IgD-negative memory B cell (primary cell): ENCODE data around the gene AFF1. TPM values are rescaled to one million over a fixed set of nuclear protein-coding genes. Genes with fewer than 3 reads are reported as not detected.

ENCODE experiments used
- H3K27ac Mint-ChIP-seq, 3 donors: one replicate each; pipeline ENCODE4 v1.8.0; 2020 to 2022; ENCODE audit warnings: mild to moderate bottlenecking in 3 of 3, mixed read lengths in 3 of 3, moderate library complexity in 1 of 3
- H3K27me3 Mint-ChIP-seq: one replicate; pipeline ENCODE4 v1.8.0; 2021; ENCODE audit warnings: mixed read lengths
- H3K36me3 Mint-ChIP-seq: one replicate; pipeline ENCODE4 v1.8.0; 2020; ENCODE audit warnings: mild to moderate bottlenecking, mixed read lengths
- H3K4me1 Mint-ChIP-seq, 3 donors: one replicate each; pipeline ENCODE4 v1.8.0; 2020 to 2022; ENCODE audit warnings: mixed read lengths in 3 of 3, mild to moderate bottlenecking in 1 of 3
- H3K4me3 Mint-ChIP-seq, 4 donors: one replicate each; pipeline ENCODE4 v1.8.0; 2020 to 2022; ENCODE audit warnings: mild to moderate bottlenecking in 4 of 4, mixed read lengths in 4 of 4, moderate library complexity in 3 of 4
- H3K9me3 Mint-ChIP-seq, 3 donors: one replicate each; pipeline ENCODE4 v1.8.0; 2020 to 2021; ENCODE audit warnings: mixed read lengths in 3 of 3, mild to moderate bottlenecking in 1 of 3
- polyA plus RNA-seq: library from polyadenylated mRNA; unstranded; fragments of 300-500 nt; fragmentation: Illumina TruSeq; gene quantifications from one replicate; pipeline ENCODE4 v1.2.3, GENCODE V29; 2021

AFF1 gene
- polyA plus RNA-seq: 18.8 TPM

GRCh38 chr4:86934771-86935565, at the start of gene AFF1:
TSS of gene AFF1 (plus strand) at chr4:86935011. CDS start at chr4:86948534, 13,523 bp downstream.
- H3K4me1 Mint-ChIP-seq: peaks cover 40 to 43% (median 43%) of the 10 kb centered on the region in 3 donors
- H3K9me3 Mint-ChIP-seq: no peaks in the 10 kb centered on the region
- peak within 1 kb of the TSS; percentile 88 to 94 (median 91) for H3K27ac Mint-ChIP-seq
- H3K36me3 Mint-ChIP-seq: peaks cover 2% of the 10 kb centered on the region
- H3K27me3 Mint-ChIP-seq: no peaks in the 10 kb centered on the region
- peak within 1 kb of the TSS; percentile 93 to 96 (median 94) for H3K4me3 Mint-ChIP-seq

GRCh38 chr4:86890790-86891189, 44.0 kb upstream of the AFF1 start:
- H3K4me3 Mint-ChIP-seq: peak overlapping the region in 2 of 4 donors; percentile 24 to 91
- peaks cover 0 to 9% (median 0%) of the 10 kb centered on the region in 3 donors for H3K4me1 Mint-ChIP-seq
- H3K36me3 Mint-ChIP-seq: peaks cover 2% of the 10 kb centered on the region
- no peak overlapping the region for H3K27ac Mint-ChIP-seq
- H3K9me3 Mint-ChIP-seq: no peaks in the 10 kb centered on the region
- peaks cover 25% of the 10 kb centered on the region for H3K27me3 Mint-ChIP-seq

GRCh38 chr4:86891762-86892635, 42.8 kb upstream of the AFF1 start, which contains the start of gene C4orf36:
TSS of gene C4orf36 (minus strand) at chr4:86892422. CDS start at chr4:86891520, 902 bp downstream.
- H3K27ac Mint-ChIP-seq: no peak within 1 kb of the TSS

GRCh38 chr4:86892636-86892960, 42.2 kb upstream of the AFF1 start:
- Mint-ChIP-seq H3K4me3 (peak overlapping the region in 3 of 4 donors; percentile 76 to 90 (median 76)), H3K27ac (no peak overlapping the region), H3K36me3 (peaks cover 2% of the 10 kb centered on the region), H3K27me3 (peaks cover 25% of the 10 kb centered on the region), H3K4me1 (peaks cover 0 to 9% (median 0%) of the 10 kb centered on the region in 3 donors), H3K9me3 (no peaks in the 10 kb centered on the region)

More at GRCh38 chr4:86891762-86892635, 42.8 kb upstream of the AFF1 start, which contains the start of gene C4orf36:
- peaks cover 0 to 9% (median 0%) of the 10 kb centered on the region in 3 donors for H3K4me1 Mint-ChIP-seq
- peaks cover 2% of the 10 kb centered on the region for H3K36me3 Mint-ChIP-seq
- H3K27me3 Mint-ChIP-seq: peaks cover 25% of the 10 kb centered on the region
- peak within 1 kb of the TSS in 3 of 4 donors; percentile 79 to 91 (median 85) for H3K4me3 Mint-ChIP-seq
- no peaks in the 10 kb centered on the region for H3K9me3 Mint-ChIP-seq

GRCh38 chr4:86893136-86893535, 41.7 kb upstream of the AFF1 start:
- Mint-ChIP-seq H3K36me3 (peaks cover 2% of the 10 kb centered on the region), H3K27me3 (peaks cover 25% of the 10 kb centered on the region), H3K4me1 (peaks cover 0 to 9% (median 0%) of the 10 kb centered on the region in 3 donors), H3K4me3 (peak overlapping the region in 2 of 4 donors; percentile 31 to 76), H3K27ac (no peak overlapping the region), H3K9me3 (no peaks in the 10 kb centered on the region)

- Mint-ChIP-seq H3K36me3 (peaks cover 2% of the 10 kb centered on the region), H3K4me3 (no peak overlapping the region), H3K27me3 (peaks cover 25% of the 10 kb centered on the region), H3K27ac (no peak overlapping the region), H3K9me3 (no peaks in the 10 kb centered on the region), H3K4me1 (peaks cover 0 to 9% (median 0%) of the 10 kb centered on the region in 3 donors)
These were observed 40.4 kb upstream of the AFF1 start for GRCh38 chr4:86894455-86894854.

GRCh38 chr4:86895692-86896488, 38.9 kb upstream of the AFF1 start:
- Mint-ChIP-seq H3K36me3 (peaks cover 2% of the 10 kb centered on the region), H3K4me3 (no peak overlapping the region), H3K27ac (no peak overlapping the region), H3K9me3 (no peaks in the 10 kb centered on the region), H3K27me3 (peaks cover 20% of the 10 kb centered on the region), H3K4me1 (peaks cover 0 to 9% (median 0%) of the 10 kb centered on the region in 3 donors)

- no peak overlapping the region for H3K27ac Mint-ChIP-seq
- peaks cover 2% of the 10 kb centered on the region for H3K36me3 Mint-ChIP-seq
- no peak overlapping the region for H3K4me3 Mint-ChIP-seq
- H3K27me3 Mint-ChIP-seq: peaks cover 14% of the 10 kb centered on the region
- no peaks in the 10 kb centered on the region for H3K9me3 Mint-ChIP-seq
- peaks cover 0 to 4% (median 0%) of the 10 kb centered on the region in 3 donors for H3K4me1 Mint-ChIP-seq
These were observed 38.2 kb upstream of the AFF1 start for GRCh38 chr4:86896596-86896995.

- Mint-ChIP-seq H3K9me3 (no peaks in the 10 kb centered on the region), H3K4me1 (no peaks in the 10 kb centered on the region), H3K27ac (no peak overlapping the region)
These were observed 36.2 kb upstream of the AFF1 start for GRCh38 chr4:86898562-86898961.

GRCh38 chr4:86901864-86902263, 32.9 kb upstream of the AFF1 start:
- peak overlapping the region in 1 of 3 donors; percentile 27 for H3K27ac Mint-ChIP-seq
- no peak overlapping the region for H3K4me3 Mint-ChIP-seq
- peaks cover 2% of the 10 kb centered on the region for H3K27me3 Mint-ChIP-seq
- peaks cover 5% of the 10 kb centered on the region for H3K36me3 Mint-ChIP-seq
- no peaks in the 10 kb centered on the region for H3K4me1 Mint-ChIP-seq
- H3K9me3 Mint-ChIP-seq: no peaks in the 10 kb centered on the region

More at GRCh38 chr4:86898562-86898961, 36.2 kb upstream of the AFF1 start:
- Mint-ChIP-seq H3K36me3 (peaks cover 7% of the 10 kb centered on the region), H3K27me3 (no peaks in the 10 kb centered on the region), H3K4me3 (no peak overlapping the region)

GRCh38 chr4:86908251-86908657, 26.6 kb upstream of the AFF1 start:
- Mint-ChIP-seq H3K4me1 (peaks cover 16 to 30% (median 20%) of the 10 kb centered on the region in 3 donors), H3K27ac (peak overlapping the region in 1 of 3 donors; percentile 9), H3K27me3 (peaks cover 10% of the 10 kb centered on the region), H3K9me3 (no peaks in the 10 kb centered on the region), H3K36me3 (peaks cover 2% of the 10 kb centered on the region), H3K4me3 (peak overlapping the region in 1 of 4 donors; percentile 88)

- peak overlapping the region in 1 of 4 donors; percentile 0 for H3K4me3 Mint-ChIP-seq
- no peaks in the 10 kb centered on the region for H3K9me3 Mint-ChIP-seq
- H3K27ac Mint-ChIP-seq: no peak overlapping the region
- peaks cover 16 to 30% (median 20%) of the 10 kb centered on the region in 3 donors for H3K4me1 Mint-ChIP-seq
- peaks cover 4% of the 10 kb centered on the region for H3K36me3 Mint-ChIP-seq
- H3K27me3 Mint-ChIP-seq: peaks cover 10% of the 10 kb centered on the region
These were observed 25.1 kb upstream of the AFF1 start for GRCh38 chr4:86909546-86910295.

- Mint-ChIP-seq H3K4me3 (peak overlapping the region in 1 of 4 donors; percentile 42), H3K36me3 (peaks cover 10% of the 10 kb centered on the region), H3K27me3 (peaks cover 12% of the 10 kb centered on the region)
These were observed 24.4 kb upstream of the AFF1 start for GRCh38 chr4:86910369-86910768.

More at GRCh38 chr4:86910369-86910768, 24.4 kb upstream of the AFF1 start:
- Mint-ChIP-seq H3K9me3 (no peaks in the 10 kb centered on the region), H3K27ac (no peak overlapping the region), H3K4me1 (peaks cover 16 to 30% (median 20%) of the 10 kb centered on the region in 3 donors)
